CD14-positive monocyte (primary cell): ENCODE measurements around the gene ALG3. TPM values are rescaled to one million over a fixed set of nuclear protein-coding genes. Genes with fewer than 3 reads are reported as not detected.

ENCODE experiments used
- DNase-seq, 3 donors: peaks; one replicate each; pipeline ENCODE4 v3.0.0-alpha.2; 2011 to 2022
- H2AFZ ChIP-seq: 2 replicates; pipeline ENCODE4 v1.6.0; 2012; ENCODE audit warnings: mild to moderate bottlenecking, low read depth, low read length, inconsistent platforms; ENCODE audit not compliant: insufficient read depth, poor library complexity, severe bottlenecking
- H3K27ac ChIP-seq, 2 donors: 1 replicate in 1 of 2; 2 replicates in 1 of 2; pipeline ENCODE4 v1.5.1; 2012 to 2013; ENCODE audit warnings: low read length in 2 of 2, control low read depth in 1 of 2, inconsistent platforms in 1 of 2, low read depth in 1 of 2, mild to moderate bottlenecking in 1 of 2
- H3K27me3 ChIP-seq, 2 donors: one replicate each; pipeline versions ENCODE4 v1.6.0 to v1.6.1; 2011 to 2013; ENCODE audit warnings: low read length in 2 of 2; ENCODE audit not compliant: control insufficient read depth in 2 of 2, insufficient read depth in 2 of 2
- H3K36me3 ChIP-seq, 2 donors: replicated peaks in 1 of 2; 1 replicate in 1 of 2; 2 replicates in 1 of 2; pipeline versions ENCODE4 v1.5.1 to v1.6.1; 2012 to 2013; ENCODE audit warnings: low read length in 2 of 2, control low read depth in 1 of 2, inconsistent platforms in 1 of 2, mild to moderate bottlenecking in 1 of 2; ENCODE audit not compliant: insufficient read depth in 2 of 2, control insufficient read depth in 1 of 2
- H3K4me1 ChIP-seq, 2 donors: 1 replicate in 1 of 2; 2 replicates in 1 of 2; pipeline versions ENCODE4 v1.5.1 to v1.6.1; 2012 to 2013; ENCODE audit warnings: low read length in 2 of 2, control low read depth in 1 of 2, inconsistent platforms in 1 of 2, mild to moderate bottlenecking in 1 of 2, moderate library complexity in 1 of 2; ENCODE audit not compliant: insufficient read depth in 2 of 2, control insufficient read depth in 1 of 2
- H3K4me2 ChIP-seq: replicated peaks from 2 replicates; pipeline ENCODE3; 2012; ENCODE audit warnings: low read length, moderate library complexity, mild to moderate bottlenecking; ENCODE audit not compliant: poor library complexity, severe bottlenecking; ENCODE audit errors: extremely low read depth
- H3K4me3 ChIP-seq, 3 experiments: fragments of 200-600 bp in 1 of 3; sonication (generic) in 1 of 3; replicated peaks in 1 of 3; 1 replicate in 2 of 3; 2 replicates in 1 of 3; pipeline ENCODE4 v1.5.1; 2011 to 2013; ENCODE audit warnings: low read length in 3 of 3, mild to moderate bottlenecking in 3 of 3, control low read depth in 2 of 3, low read depth in 2 of 3, inconsistent platforms in 1 of 3, moderate library complexity in 1 of 3
- H3K79me2 ChIP-seq: 2 replicates; pipeline ENCODE4 v1.6.0; 2012; ENCODE audit warnings: mild to moderate bottlenecking, control low read depth, inconsistent platforms, low read length, moderate library complexity; ENCODE audit not compliant: insufficient read depth
- H3K9ac ChIP-seq: 2 replicates; pipeline ENCODE4 v1.6.0; 2017; ENCODE audit warnings: low read length, mild to moderate bottlenecking; ENCODE audit not compliant: insufficient read depth, poor library complexity, severe bottlenecking
- H3K9me3 ChIP-seq, 2 donors: replicated peaks in 1 of 2; 1 replicate in 1 of 2; 2 replicates in 1 of 2; pipeline versions ENCODE4 v1.5.1 to v1.6.1; 2012 to 2013; ENCODE audit warnings: low read length in 2 of 2, control low read depth in 1 of 2; ENCODE audit not compliant: control insufficient read depth in 1 of 2, insufficient read depth in 1 of 2
- H4K20me1 ChIP-seq: 2 replicates; pipeline ENCODE4 v1.6.0; 2012; ENCODE audit warnings: mild to moderate bottlenecking, low read length, control low read depth, moderate library complexity; ENCODE audit not compliant: insufficient read depth
- H3K27ac Mint-ChIP-seq, 7 donors: one replicate each; pipeline ENCODE4 v1.8.0; 2020; ENCODE audit warnings: mild to moderate bottlenecking in 7 of 7, mixed read lengths in 7 of 7, moderate library complexity in 6 of 7, inconsistent platforms in 2 of 7
- H3K27me3 Mint-ChIP-seq, 3 donors: one replicate each; pipeline ENCODE4 v1.8.0; 2021 to 2022; ENCODE audit warnings: low read depth in 3 of 3, mild to moderate bottlenecking in 3 of 3, mixed read lengths in 3 of 3, moderate library complexity in 3 of 3, inconsistent platforms in 1 of 3
- H3K36me3 Mint-ChIP-seq, 2 donors: one replicate each; pipeline ENCODE4 v1.8.0; 2020; ENCODE audit warnings: mixed read lengths in 2 of 2, inconsistent platforms in 1 of 2, mild to moderate bottlenecking in 1 of 2
- H3K4me1 Mint-ChIP-seq: one replicate; pipeline ENCODE4 v1.8.0; 2020; ENCODE audit warnings: mild to moderate bottlenecking, mixed read lengths
- H3K4me3 Mint-ChIP-seq, 2 donors: one replicate each; pipeline ENCODE4 v1.8.0; 2020; ENCODE audit warnings: mild to moderate bottlenecking in 2 of 2, mixed read lengths in 2 of 2, moderate library complexity in 1 of 2
- H3K9me3 Mint-ChIP-seq, 7 donors: one replicate each; pipeline ENCODE4 v1.8.0; 2020 to 2022; ENCODE audit warnings: mixed read lengths in 7 of 7, mild to moderate bottlenecking in 6 of 7, moderate library complexity in 6 of 7, inconsistent platforms in 2 of 7
- WGBS: methylation state at CpG from one replicate; pipeline ENCODE4 v1.1.5; 2013; ENCODE audit warnings: missing lambda C conversion rate; ENCODE audit not compliant: insufficient coverage; 5-methylcytosine and 5-hydroxymethylcytosine counted together
- intact Hi-C, 2 donors: fragments of 100-400 bp; cut with micrococcal nuclease; formaldehyde crosslinking; loops; one replicate each; pipeline versions ENCODE4 v1.15.0 to v1.15.1; 2023
- polyA plus RNA-seq, 3 donors: library from polyadenylated mRNA; depleted of rRNA in 1 of 3; unstranded in 2 of 3; stranded (reverse) in 1 of 3; fragments of 300-500 nt in 2 of 3; fragments of >200 nt in 1 of 3; fragmentation: Illumina TruSeq in 2 of 3; gene quantifications; 1 replicate in 2 of 3; 2 replicates in 1 of 3; pipeline ENCODE4 v1.2.3, GENCODE V29; 2012 to 2021
- TF ChIP-seq, protein P1 (sequence below): fragments of 200-600 bp; IDR thresholded peaks from one replicate; pipeline ENCODE4 v1.8.0; 2022; ENCODE audit warnings: antibody characterized with exemption, mild to moderate bottlenecking

The ALG3 gene
- polyA plus RNA-seq, 3 donors: 29.0 to 60.8 (median 56.4) TPM

DNA sequence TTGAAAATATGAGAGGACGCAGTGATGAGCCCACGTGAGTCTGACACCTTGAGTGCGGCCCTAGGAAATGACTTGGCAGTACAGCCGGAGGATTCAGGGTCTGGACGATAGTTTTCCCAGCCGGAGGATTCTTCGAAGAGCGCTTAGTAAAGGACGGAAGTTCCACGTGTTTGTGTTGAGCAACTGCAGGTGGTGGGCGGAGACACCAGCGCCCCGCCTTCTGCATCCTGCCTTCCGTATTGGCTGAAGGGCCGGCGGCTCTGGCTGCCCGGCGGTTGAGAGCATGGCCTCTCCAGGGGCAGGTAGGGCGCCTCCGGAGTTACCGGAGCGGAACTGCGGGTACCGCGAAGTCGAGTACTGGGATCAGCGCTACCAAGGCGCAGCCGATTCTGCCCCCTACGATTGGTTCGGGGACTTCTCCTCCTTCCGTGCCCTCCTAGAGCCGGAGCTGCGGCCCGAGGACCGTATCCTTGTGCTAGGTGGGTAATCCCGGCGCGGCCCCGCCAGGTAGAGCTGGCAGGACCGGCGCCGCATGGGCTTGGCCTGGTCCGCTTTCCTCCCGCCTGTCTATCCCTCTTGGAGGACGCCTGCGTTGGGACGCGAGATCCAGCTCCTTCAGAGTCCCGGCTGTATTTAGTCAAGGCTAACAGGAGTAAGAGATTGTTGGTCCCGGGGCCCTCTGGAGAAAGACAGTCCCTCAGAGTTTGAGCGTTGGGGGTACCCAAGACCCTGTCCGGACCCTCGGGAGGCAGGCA, 827 bp upstream of the ALG3 start, which contains the start of gene EEF1AKMT4:
Gene EEF1AKMT4, plus strand, starts transcription at position 261 of the 755 bp plus-strand sequence. Its CDS starts 23 bp downstream, at position 284.
- Mint-ChIP-seq H3K36me3 (peaks cover 15 to 18% of the 10 kb centered on the region in 2 donors), H3K9me3 (no peaks in the 10 kb centered on the region), H3K27ac (peak within 1 kb of the TSS; percentile 96 to 98 (median 97)), H3K4me1 (peaks cover 11% of the 10 kb centered on the region), H3K4me3 (peak within 1 kb of the TSS; percentile 88 to 90), H3K27me3 (peaks cover 0 to 3% (median 0%) of the 10 kb centered on the region in 3 donors)
- Histone ChIP-seq H3K79me2 (peaks cover 14% of the 10 kb centered on the region), H4K20me1 (no peaks in the 10 kb centered on the region), H3K4me3 (peak within 1 kb of the TSS; percentile 85 to 88 (median 87)), H3K27ac (peak within 1 kb of the TSS; percentile 79 to 87), H3K9me3 (no peaks in the 10 kb centered on the region), H3K27me3 (no peaks in the 10 kb centered on the region), H3K9ac (peak within 1 kb of the TSS; percentile 78), H3K36me3 (peaks cover 12 to 16% of the 10 kb centered on the region in 2 donors), H2AFZ (peak within 1 kb of the TSS; percentile 100), H3K4me1 (peaks cover 15 to 24% of the 10 kb centered on the region in 2 donors), H3K4me2 (peak within 1 kb of the TSS; percentile 93)
- TF ChIP-seq, protein P1, sequence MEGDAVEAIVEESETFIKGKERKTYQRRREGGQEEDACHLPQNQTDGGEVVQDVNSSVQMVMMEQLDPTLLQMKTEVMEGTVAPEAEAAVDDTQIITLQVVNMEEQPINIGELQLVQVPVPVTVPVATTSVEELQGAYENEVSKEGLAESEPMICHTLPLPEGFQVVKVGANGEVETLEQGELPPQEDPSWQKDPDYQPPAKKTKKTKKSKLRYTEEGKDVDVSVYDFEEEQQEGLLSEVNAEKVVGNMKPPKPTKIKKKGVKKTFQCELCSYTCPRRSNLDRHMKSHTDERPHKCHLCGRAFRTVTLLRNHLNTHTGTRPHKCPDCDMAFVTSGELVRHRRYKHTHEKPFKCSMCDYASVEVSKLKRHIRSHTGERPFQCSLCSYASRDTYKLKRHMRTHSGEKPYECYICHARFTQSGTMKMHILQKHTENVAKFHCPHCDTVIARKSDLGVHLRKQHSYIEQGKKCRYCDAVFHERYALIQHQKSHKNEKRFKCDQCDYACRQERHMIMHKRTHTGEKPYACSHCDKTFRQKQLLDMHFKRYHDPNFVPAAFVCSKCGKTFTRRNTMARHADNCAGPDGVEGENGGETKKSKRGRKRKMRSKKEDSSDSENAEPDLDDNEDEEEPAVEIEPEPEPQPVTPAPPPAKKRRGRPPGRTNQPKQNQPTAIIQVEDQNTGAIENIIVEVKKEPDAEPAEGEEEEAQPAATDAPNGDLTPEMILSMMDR: no peak
- intact Hi-C loops: loop anchor here (2.0 to 10.0 kb wide), 5 partner anchors 48 to 355 kb away; partner anchors contain the start of genes ABCF3 (in 2 of the 2), PSMD2 (in 2 of the 2), AP2M1 (in 1 of the 2) and EIF4G1 (in 1 of the 2)
- peak; percentile 98 for DNase-seq
- WGBS: under 1% methylated on average over 53 of the region's 54 CpGs

DNA sequence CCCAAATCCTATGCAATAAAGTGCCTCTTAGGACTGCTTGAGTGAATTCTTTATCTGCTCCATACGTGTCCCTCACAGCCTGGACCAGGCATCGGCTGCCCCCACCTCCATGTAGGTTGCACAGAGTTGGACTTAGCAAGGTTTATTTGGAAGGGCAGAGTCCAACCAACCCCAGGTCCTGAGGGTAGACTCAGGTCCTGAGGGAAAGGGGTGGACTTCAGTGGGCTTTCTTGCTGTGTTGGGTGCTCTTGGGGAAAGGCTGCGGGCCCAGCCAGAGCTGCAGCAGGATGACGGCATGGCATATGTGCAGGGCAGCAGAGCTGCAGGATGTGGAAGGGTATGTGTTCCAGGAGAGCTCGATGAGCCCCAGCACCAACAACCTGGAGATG, 6.5 kb downstream of the ALG3 start:
- peak overlapping the region in 1 of 2 donors; percentile 24 for H3K4me3 Mint-ChIP-seq

More for the DNA sequence above, 6.5 kb downstream of the ALG3 start:
- no peak overlapping the region for H3K9ac ChIP-seq
- H3K4me1 ChIP-seq: no peaks in the 10 kb centered on the region
- H3K36me3 ChIP-seq: peaks cover 39 to 45% of the 10 kb centered on the region in 2 donors
- no peak overlapping the region for H2AFZ ChIP-seq
- intact Hi-C loops: no loop called here
- H3K27me3 ChIP-seq: no peaks in the 10 kb centered on the region
- H3K4me2 ChIP-seq: no peak overlapping the region
- TF ChIP-seq, protein P1: peak; percentile 3
- Mint-ChIP-seq H3K9me3 (no peaks in the 10 kb centered on the region), H3K36me3 (peaks cover 39 to 44% of the 10 kb centered on the region in 2 donors), H3K27ac (peak overlapping the region in 1 of 7 donors; percentile 64), H3K27me3 (peaks cover 3 to 6% (median 5%) of the 10 kb centered on the region in 3 donors), H3K4me1 (no peaks in the 10 kb centered on the region)
- H4K20me1 ChIP-seq: no peaks in the 10 kb centered on the region
- no peak for DNase-seq
- H3K27ac ChIP-seq: no peak overlapping the region
- no peaks in the 10 kb centered on the region for H3K9me3 ChIP-seq
- H3K4me3 ChIP-seq: no peak overlapping the region
- WGBS: 95% methylated on average over 4 of the region's 5 CpGs
- no peaks in the 10 kb centered on the region for H3K79me2 ChIP-seq
